Spleen (tissue), 11 donors: ENCODE measurements around the gene WHRN. TPM values are rescaled to one million over a fixed set of nuclear protein-coding genes. Genes with fewer than 3 reads are reported as not detected.

Experiments
- DNase-seq: peaks from one replicate; pipeline ENCODE4 v3.0.0-alpha.2; 2020
- H3K27ac ChIP-seq, 8 donors: fragments of 200-600 bp; sonication (generic) in 7 of 8; 1 replicate in 4 of 8; 2 replicates in 4 of 8; pipeline versions ENCODE4 v1.5.0 to v1.8.0; 2016 to 2021; ENCODE audit warnings: inconsistent platforms in 4 of 8, mild to moderate bottlenecking in 4 of 8, moderate library complexity in 1 of 8
- H3K27me3 ChIP-seq, 7 donors: fragments of 200-600 bp; sonication (generic) in 6 of 7; replicated peaks in 1 of 7; 1 replicate in 4 of 7; 2 replicates in 3 of 7; pipeline versions ENCODE4 v1.5.0 to v1.8.0; 2016 to 2021; ENCODE audit warnings: inconsistent platforms in 3 of 7, mild to moderate bottlenecking in 1 of 7
- H3K36me3 ChIP-seq, 6 donors: fragments of 200-600 bp; sonication (generic) in 5 of 6; 1 replicate in 4 of 6; 2 replicates in 2 of 6; pipeline versions ENCODE4 v1.5.0 to v1.8.0; 2016 to 2021; ENCODE audit warnings: inconsistent platforms in 2 of 6
- H3K4me1 ChIP-seq, 6 donors: fragments of 200-600 bp; sonication (generic) in 5 of 6; 1 replicate in 3 of 6; 2 replicates in 3 of 6; pipeline versions ENCODE4 v1.5.0 to v1.8.0; 2016 to 2021; ENCODE audit warnings: inconsistent platforms in 3 of 6
- H3K4me3 ChIP-seq, 8 donors: fragments of 200-600 bp; sonication (generic) in 7 of 8; 1 replicate in 4 of 8; 2 replicates in 4 of 8; pipeline versions ENCODE4 v1.5.0 to v1.8.0; 2016 to 2021; ENCODE audit warnings: inconsistent platforms in 4 of 8, mild to moderate bottlenecking in 4 of 8, moderate library complexity in 2 of 8
- H3K9me3 ChIP-seq, 8 donors: fragments of 200-600 bp; sonication (generic) in 7 of 8; 1 replicate in 4 of 8; 2 replicates in 4 of 8; pipeline versions ENCODE4 v1.5.0 to v1.8.0; 2016 to 2021; ENCODE audit warnings: inconsistent platforms in 4 of 8
- CTCF ChIP-seq, 11 experiments: fragments of 200-600 bp in 7 of 11; fragments of 450-650 bp in 4 of 11; sonication (generic) in 4 of 11; IDR thresholded peaks in 8 of 11; conservative IDR thresholded peaks in 3 of 11; 1 replicate in 7 of 11; 2 replicates in 4 of 11; pipeline versions ENCODE4 v1.4.0 to v1.8.0; 2016 to 2021; ENCODE audit warnings: antibody characterized with exemption in 11 of 11, inconsistent platforms in 4 of 11, mild to moderate bottlenecking in 1 of 11
- POLR2A ChIP-seq, 3 donors: fragments of 450-650 bp; IDR thresholded peaks; one replicate each; pipeline ENCODE4 v1.5.1; 2017; ENCODE audit warnings: antibody characterized with exemption in 3 of 3, mild to moderate bottlenecking in 1 of 3
- POLR2AphosphoS5 ChIP-seq, 3 donors: sonication (generic); formaldehyde crosslinking; IDR thresholded peaks; one replicate each; pipeline ENCODE4 v1.5.1; 2017; ENCODE audit warnings: antibody characterized with exemption in 3 of 3
- WGBS, 5 donors: extraction: QIAGEN DNeasy Blood & Tissue Kit in 3 of 5; methylation state at CpG; one replicate each; pipeline versions ENCODE4 v1.1.5 to v1.1.7; 2013 to 2018; 5-methylcytosine and 5-hydroxymethylcytosine counted together
- intact Hi-C: fragments of 100-400 bp; cut with DNase I; formaldehyde crosslinking; loops from one replicate; pipeline ENCODE4 v1.15.0; 2023; ENCODE audit warnings: low total_unique reads
- polyA plus RNA-seq, 3 donors: library from polyadenylated mRNA; stranded (reverse); fragments of 200-250 nt; gene quantifications; one replicate each; pipeline ENCODE4 v1.2.1, GENCODE V29; 2013
- total RNA-seq, 7 donors: library from RNA; depleted of rRNA in 3 of 7; stranded (reverse); fragments of >200 nt in 3 of 7; fragmentation: NEBNext Ultra II Directional in 4 of 7; extraction: Animal tissue kit (Norgen Biotek cat#: 25700) in 4 of 7; gene quantifications; one replicate each; pipeline versions ENCODE4 v1.1.0 to v1.2.1, GENCODE V29; 2016 to 2021
- donor health status: healthy with polysubstance abuse.
- donor health status: DM: no; HTN: no; CAD: no; lungs with moderate emphysema.
- donor health status: DM: no; HTN: no; CAD: no.
- donor health status: Bipolar disorder and iron deficiency.
- donor health status: healthy.
- donor health status: DM: no; HTN: no; CAD: no.
- donor health status: DM: yes; HTN: yes; CAD: no.

Gene WHRN
- total and polyA plus RNA-seq, 10 donors = 3.7 to 51.6 (median 26.8) TPM

- intact Hi-C loops = no loop called here
- Histone ChIP-seq H3K4me3 (no peak overlapping the region), H3K27me3 (peaks cover 0 to 4% (median 0%) of the 10 kb centered on the region in 7 donors), H3K27ac (no peak overlapping the region), H3K9me3 (no peaks in the 10 kb centered on the region), H3K36me3 (no peaks in the 10 kb centered on the region), H3K4me1 (peaks cover 2 to 34% (median 21%) of the 10 kb centered on the region in 6 donors)
- WGBS, 5 donors = 68 to 76% (median 71%) methylated on average over 7 of the region's 7 CpGs
- no peak for DNase-seq
- TF ChIP-seq POLR2AphosphoS5 (IDR thresholded peaks at IDR 0.05) (no peak), POLR2A (IDR thresholded peaks at IDR 0.05) (no peak), CTCF (IDR thresholded peaks at IDR 0.05 in 8 of 11, conservative IDR thresholded peaks at IDR 0.05 in 3 of 11) (no peak)
Observed at GRCh38 chr9:114516913-114517312, 11.6 kb upstream of the WHRN start.

GRCh38 chr9:114515528-114515927 lies 10.3 kb upstream of the WHRN start:
- TF ChIP-seq CTCF (IDR thresholded peaks at IDR 0.05 in 8 of 11, conservative IDR thresholded peaks at IDR 0.05 in 3 of 11) (no peak), POLR2AphosphoS5 (IDR thresholded peaks at IDR 0.05) (no peak), POLR2A (IDR thresholded peaks at IDR 0.05) (no peak)
- no peaks in the 10 kb centered on the region for H3K27me3 ChIP-seq
- H3K27ac ChIP-seq = no peak overlapping the region
- no peak for DNase-seq
- no peak overlapping the region for H3K4me3 ChIP-seq
- intact Hi-C loops = no loop called here
- H3K36me3 ChIP-seq = no peaks in the 10 kb centered on the region
- no peaks in the 10 kb centered on the region for H3K9me3 ChIP-seq
- WGBS, 5 donors = 76 to 84% (median 80%) methylated on average over 3 of the region's 3 CpGs
- peaks cover 2 to 35% (median 21%) of the 10 kb centered on the region in 6 donors for H3K4me1 ChIP-seq

GRCh38 chr9:114513959-114514267 lies 8.6 kb upstream of the WHRN start:
- TF ChIP-seq POLR2A (IDR thresholded peaks at IDR 0.05) (no peak), CTCF (IDR thresholded peaks at IDR 0.05 in 8 of 11, conservative IDR thresholded peaks at IDR 0.05 in 3 of 11) (no peak), POLR2AphosphoS5 (IDR thresholded peaks at IDR 0.05) (peak in 1 of 3 donors; percentile 13)
- DNase-seq = no peak
- peak overlapping the region in 7 of 8 donors; percentile 10 to 75 (median 57) for H3K27ac ChIP-seq
- H3K4me3 ChIP-seq = no peak overlapping the region
- no peaks in the 10 kb centered on the region for H3K36me3 ChIP-seq
- intact Hi-C loops = no loop called here
- H3K9me3 ChIP-seq = no peaks in the 10 kb centered on the region
- 63 to 85% (median 73%) methylated on average over 1 of the region's 1 CpG for WGBS, 5 donors
- H3K27me3 ChIP-seq = peaks cover 0 to 2% (median 0%) of the 10 kb centered on the region in 7 donors
- peaks cover 2 to 35% (median 20%) of the 10 kb centered on the region in 6 donors for H3K4me1 ChIP-seq

- no peak for DNase-seq
- Histone ChIP-seq H3K9me3 (no peaks in the 10 kb centered on the region), H3K36me3 (no peaks in the 10 kb centered on the region), H3K4me1 (peaks cover 2 to 30% (median 17%) of the 10 kb centered on the region in 6 donors), H3K27ac (peak overlapping the region in 7 of 8 donors; percentile 10 to 75 (median 57)), H3K4me3 (no peak overlapping the region), H3K27me3 (peaks cover 0 to 8% (median 0%) of the 10 kb centered on the region in 7 donors)
- TF ChIP-seq POLR2AphosphoS5 (IDR thresholded peaks at IDR 0.05) (no peak), CTCF (IDR thresholded peaks at IDR 0.05 in 8 of 11, conservative IDR thresholded peaks at IDR 0.05 in 3 of 11) (no peak), POLR2A (IDR thresholded peaks at IDR 0.05) (no peak)
- 38 to 43% (median 39%) methylated on average over 10 of the region's 10 CpGs for WGBS, 5 donors
- intact Hi-C loops = no loop called here
Observed at GRCh38 chr9:114513055-114513958, 8.0 kb upstream of the WHRN start.
